NCI-H187 (cell line): ENCODE data around the gene HABP4.

Source experiments
- DNase-seq, 2 experiments: peaks; one replicate each; lab custom pipeline; 2025; lab: John Stamatoyannopoulos, UW

Gene HABP4

GRCh38 chr9:96476591-96476990, 26.6 kb downstream of the HABP4 start:
- no peak for DNase-seq

DNA sequence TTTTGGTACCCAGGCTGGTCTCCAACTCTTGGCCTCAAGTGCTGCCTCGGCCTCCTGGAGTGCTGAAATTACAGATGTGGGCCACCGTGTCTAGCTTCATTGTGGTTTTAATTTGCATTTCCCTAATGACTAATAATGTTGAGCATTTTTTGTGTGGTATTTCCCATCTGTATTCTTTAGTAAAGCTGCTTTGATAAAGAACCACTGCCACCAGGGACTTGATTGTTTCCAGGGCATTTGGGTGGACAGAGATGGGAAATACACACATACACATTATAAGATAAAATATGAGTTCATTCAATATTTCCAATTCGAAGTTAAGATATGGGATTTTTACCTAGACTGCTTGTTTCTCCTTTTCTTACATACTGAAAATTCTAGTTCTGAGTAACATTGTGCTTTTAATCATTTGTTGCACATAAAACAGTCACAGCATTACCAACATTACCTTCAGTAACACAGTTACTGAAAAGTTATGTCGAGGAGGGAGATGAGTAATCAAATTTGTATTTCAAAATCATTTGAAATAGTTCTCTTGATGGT, 28.9 kb downstream of the HABP4 start:
- no peak for DNase-seq

DNA sequence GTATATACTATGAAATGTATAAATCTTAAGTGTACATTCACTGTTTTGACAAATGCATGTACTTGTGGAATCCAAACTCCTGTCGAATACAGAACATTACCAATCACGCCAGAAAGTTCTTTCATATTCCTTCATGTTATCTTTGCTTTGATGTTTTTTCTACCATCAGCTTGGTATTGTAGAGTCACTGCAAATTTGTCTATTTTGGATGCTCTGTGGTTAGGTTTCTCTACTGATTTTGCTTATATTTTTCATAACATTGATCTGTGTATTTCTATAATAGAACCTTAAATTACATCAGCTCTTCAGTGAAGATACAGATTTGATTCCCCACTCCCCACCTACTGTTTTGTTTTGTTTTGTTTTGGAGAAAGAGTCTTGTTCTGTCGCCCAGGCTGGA, 30.8 kb downstream of the HABP4 start:
- no peak for DNase-seq

DNA sequence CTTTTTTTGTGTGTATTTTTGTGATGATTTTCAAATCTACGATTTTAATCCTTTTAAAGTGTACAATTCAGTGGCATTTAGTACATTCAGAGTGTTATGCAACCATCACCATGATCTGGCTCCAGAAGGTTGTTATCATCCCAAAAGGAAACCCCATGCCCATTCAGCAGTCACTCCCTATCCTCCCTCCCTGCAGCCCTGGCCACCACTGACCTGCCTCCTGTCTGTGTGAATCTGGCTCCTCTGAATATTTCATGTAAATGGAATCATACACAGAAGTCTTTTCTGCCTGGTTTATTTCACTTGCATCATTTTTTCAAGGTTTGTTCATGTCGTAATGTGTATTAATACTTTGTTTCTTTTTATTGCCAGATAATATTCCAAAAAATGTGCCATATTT, 32.5 kb downstream of the HABP4 start:
- DNase-seq, result no peak

DNA sequence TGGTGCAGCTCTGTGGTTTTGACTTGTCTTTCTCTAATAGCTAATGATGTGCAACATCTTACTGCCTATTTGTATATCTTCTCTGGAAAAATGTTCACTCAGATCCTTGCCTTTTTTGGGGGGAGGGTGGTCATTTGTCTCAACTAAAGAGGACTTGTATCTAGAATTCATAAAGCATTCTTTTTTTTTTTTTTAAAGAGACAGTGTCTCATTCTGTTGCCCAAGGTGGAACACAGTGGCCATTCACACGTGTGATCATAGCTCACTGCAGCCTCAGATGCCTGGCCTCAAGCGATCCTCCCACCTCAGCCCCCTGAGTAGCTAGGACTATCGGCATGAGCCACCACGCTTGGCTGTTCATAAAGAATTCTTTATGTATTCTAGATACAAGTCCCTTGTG, 33.2 kb downstream of the HABP4 start:
- no peak for DNase-seq

GRCh38 chr9:96483733-96484390, 33.9 kb downstream of the HABP4 start:
- no peak for DNase-seq

- DNase-seq, result no peak
Measured at GRCh38 chr9:96484521-96484931, 34.6 kb downstream of the HABP4 start.

GRCh38 chr9:96485280-96485679, 35.3 kb downstream of the HABP4 start:
- DNase-seq, result no peak

- DNase-seq, result no peak
Measured at GRCh38 chr9:96486386-96487028, 36.5 kb downstream of the HABP4 start.

GRCh38 chr9:96487029-96487396, 37.0 kb downstream of the HABP4 start:
- DNase-seq, result no peak

- no peak for DNase-seq
Measured at GRCh38 chr9:96487949-96488348, 38.0 kb downstream of the HABP4 start.

DNA sequence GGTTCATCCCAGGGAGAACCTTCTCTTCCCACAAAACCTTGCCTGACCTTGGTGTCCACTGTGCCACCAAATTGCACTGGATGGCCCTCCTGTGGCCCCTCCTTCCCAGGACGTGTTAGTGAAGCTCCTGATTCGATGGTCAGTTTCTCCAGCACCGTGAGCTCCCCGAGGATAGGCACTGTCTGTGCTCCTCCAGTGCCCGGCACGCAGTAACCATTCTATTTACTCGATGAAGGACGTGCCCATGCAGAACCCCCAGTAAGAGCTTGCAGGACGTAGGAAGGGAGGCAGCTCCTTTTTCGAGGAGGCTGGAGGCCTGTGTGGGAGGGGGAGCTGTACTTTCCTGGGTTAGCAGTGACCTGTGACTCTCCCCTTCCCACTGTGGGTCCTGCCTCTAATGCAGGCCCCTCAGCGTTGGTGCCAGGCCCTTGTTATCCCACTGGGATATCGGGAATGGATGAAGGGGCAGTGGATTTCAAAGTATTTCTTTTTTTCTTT, 39.6 kb downstream of the HABP4 start:
- no peak for DNase-seq

- no peak for DNase-seq
Measured at GRCh38 chr9:96490534-96491078, 40.6 kb downstream of the HABP4 start.

DNA sequence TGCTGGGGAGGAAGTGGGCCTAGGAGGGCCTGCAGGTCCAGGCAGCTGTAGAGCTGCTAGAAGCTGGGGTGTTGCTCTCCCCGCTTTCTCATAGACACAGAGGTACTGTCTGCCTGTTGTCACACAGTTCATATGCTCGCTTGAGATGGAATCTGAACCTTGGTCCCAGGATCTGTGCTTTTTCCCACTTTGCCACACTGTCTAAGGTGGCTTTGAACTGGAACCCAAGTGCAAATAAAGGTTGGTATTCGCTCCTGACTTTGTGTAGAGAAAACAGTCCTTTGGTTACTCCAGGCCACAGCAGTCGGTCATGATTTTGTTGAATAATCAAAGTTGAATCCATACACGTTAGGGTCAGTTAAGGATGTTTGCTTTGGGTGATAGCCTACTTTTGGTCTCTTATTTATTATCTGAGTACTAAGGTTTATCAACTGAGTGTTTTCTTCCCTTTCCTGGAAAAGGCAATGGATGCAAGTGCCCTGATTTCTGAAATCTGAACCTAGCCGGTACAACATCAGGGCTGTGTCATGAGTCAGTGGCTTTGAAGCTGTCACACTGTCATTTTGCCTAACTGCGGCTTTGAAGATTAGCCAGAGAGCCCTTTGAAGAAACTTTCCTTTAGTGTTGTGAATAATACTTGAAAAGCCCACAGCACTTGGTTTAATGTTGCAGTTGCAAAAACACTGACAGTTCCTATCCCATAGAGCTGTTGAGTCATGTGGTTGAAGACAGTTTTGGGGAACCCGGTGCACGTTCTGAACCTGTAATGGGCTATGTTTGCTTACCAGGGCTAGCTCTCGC, 41.3 kb downstream of the HABP4 start:
- no peak for DNase-seq

- no peak for DNase-seq
Measured at GRCh38 chr9:96491880-96492525, 42.0 kb downstream of the HABP4 start.

- DNase-seq, result no peak
Measured at GRCh38 chr9:96492993-96493531, 43.1 kb downstream of the HABP4 start.

DNA sequence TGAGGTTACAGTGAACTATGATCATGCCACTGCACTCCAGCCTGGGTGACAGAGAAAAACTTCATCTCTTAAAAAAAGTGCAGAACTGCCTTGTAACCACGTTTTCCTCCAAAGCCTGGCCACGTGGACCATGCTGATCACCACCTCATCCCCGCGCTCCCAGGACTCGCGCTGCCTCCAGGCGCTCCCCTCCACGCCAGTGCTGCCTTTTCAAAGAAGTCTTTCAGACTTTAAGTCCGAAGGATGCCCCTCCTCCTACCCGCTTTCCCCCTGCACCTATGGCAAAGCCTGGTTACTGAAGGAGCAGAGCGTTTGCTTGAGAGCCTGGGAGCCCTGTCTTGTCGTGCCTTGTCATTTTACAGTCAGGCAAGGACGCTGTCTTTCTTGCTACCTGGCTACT, 43.8 kb downstream of the HABP4 start:
- no peak for DNase-seq

DNA sequence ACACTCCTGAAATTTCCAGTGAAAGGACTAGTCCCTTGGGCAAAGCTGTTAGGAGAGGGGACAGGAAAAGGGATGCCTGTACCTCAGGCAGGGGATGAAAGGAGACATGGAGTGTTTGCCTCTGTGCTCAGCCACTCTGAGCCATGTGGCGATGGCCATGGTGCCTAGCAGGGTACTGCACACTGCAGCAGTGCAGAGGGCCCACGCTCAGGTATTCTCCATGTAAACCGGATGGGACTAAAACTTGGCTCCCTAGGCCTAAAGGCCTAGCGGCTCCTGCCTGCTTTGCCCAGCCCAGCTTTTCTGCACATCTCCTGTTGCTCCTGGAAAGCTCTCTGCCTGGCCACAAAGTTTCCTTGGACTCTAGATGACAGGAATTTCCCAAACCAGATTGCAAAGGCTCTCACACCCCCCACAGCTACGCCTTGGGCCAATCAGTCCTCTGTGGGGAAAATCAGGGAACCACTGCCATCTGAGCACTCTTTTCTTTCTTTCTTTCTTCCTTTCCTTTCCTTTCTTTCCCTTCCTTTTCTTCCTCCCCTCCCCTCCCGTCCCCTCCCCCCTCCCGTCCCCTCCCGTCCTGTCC, 44.3 kb downstream of the HABP4 start:
- no peak for DNase-seq

GRCh38 chr9:96495341-96495740, 45.4 kb downstream of the HABP4 start:
- no peak for DNase-seq

DNA sequence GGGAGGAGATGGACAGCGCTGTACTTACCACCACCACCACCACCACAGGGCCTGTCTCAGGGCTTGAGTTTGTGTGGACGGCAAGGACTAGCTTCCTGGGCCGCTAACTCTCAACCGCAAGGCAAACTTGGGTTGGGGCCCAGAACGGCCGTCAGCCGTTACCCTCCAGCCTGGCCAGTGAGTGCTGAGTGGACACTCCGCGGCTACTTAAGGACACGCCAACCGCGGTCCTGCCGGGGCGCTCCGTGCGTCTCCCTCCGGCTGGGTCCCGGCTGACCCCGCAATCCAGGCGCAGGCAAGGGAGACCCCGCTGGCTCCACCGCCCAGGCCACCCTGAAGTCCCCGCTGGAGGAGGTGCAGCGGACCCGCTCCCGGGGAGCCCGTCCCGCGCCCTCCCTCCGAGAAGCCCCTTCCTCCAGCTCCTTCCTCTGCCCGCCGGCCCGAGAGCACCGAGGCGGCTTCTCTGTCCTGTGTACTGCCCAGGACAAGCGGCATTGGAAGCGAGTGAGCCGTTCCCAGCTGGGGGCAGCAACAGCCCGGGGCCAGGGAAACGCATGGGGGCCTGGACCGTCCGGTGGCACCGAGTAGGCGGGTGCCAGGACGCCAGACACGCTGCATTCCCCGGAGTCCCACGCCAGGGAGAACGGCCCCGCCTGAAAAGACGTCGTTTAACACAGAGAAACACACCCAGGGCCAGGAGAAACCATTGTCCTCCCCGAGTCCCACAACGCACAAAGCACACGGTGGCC, 46.6 kb downstream of the HABP4 start:
- no peak for DNase-seq

- no peak for DNase-seq
Measured at GRCh38 chr9:96497117-96497399, 47.1 kb downstream of the HABP4 start.
